Stimulated activated CD4-positive, alpha-beta T cell treated with anti-CD3 and anti-CD28 coated beads, Interleukin-12 subunit alpha, Interleukin-12 subunit beta, amount 100 ng/mL, for 24 hours (primary cell): Measurements from ENCODE around the gene PODN.

ENCODE experiments used
- DNase-seq, 2 experiments: peaks; one replicate each; pipeline ENCODE4 v3.0.0-alpha.2; 2020; ENCODE audit warnings: low read depth in 2 of 2

The PODN gene

DNA sequence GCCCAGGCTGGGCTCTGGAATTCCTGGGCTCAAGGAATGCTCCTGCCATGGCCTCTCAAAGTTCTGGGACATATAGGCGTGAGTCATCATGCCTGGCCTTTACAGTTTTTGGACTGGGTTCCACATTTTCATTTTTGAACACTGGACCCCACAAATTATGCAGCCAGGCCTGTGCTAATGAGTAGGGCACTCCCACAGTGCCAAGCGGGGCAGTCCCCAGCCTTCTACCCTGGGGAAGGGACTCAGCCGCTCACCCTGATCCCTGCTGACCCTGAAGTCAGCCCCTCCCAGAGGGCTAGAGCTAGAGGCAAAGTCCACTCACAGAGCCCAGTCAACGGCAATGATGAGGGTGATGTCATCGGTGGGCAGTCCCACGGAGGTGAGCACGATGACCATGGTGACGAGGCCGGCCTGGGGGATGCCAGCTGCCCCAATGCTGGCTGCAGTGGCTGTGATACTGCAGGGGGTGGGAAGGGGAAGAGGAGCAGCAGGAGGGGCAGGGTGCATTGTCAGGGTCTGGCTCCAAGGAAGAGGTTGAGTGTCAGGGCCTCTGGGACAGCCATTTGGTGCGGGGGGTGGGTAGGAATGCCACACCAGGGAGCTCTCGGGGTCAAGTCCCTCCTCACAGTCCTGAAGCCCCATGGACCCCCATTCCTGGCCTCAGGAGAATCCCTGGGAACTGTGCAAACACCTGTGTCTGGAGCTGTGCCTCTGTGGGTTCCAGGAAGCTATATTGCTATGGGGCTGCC is 27.6 kb downstream of the PODN start:
- no peak for DNase-seq

DNA sequence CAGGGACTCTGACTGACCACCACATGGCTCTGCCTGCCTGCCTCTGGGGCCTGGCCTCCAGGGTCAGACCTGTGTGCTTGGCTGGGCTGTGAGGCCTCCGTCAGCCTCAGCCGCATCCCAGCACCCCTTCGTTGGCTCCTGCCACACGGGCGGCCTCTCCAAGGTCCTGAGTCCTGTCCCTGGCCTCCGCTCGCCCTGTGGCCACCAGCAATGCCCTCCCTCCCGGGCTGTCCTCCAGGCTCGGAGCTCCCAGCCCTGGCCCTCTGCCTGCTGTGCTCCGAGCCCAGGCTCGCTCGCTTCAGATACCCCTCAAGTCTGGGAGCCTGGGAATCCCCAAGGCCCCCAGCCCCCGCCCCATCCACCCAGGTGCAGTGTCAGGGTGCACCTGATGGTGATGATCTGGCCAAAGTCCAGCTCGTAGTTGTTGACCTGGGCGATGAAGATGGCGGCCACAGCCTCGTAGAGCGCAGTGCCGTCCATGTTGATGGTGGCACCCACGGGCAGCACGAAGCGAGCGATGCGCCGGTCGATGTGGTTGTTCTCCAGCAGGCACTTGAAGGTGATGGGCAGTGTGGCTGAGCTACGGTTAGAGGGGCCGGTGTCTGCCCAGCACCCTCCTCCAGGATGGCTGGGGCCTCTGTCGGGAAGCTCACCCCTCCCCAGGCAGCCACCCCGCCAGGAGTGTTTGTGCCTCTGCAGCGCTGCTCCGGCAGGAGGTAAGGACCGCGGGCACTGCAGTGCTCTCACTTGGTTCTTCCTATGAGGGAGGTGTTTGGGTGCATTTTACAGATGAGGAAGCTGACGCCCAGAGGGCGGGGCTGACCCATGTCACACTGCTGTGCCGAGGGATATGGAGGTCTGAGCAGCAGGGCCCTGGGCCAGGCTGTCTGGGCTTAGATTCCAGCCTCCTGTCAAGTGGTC is 28.5 kb downstream of the PODN start:
- DNase-seq = no peak

DNA sequence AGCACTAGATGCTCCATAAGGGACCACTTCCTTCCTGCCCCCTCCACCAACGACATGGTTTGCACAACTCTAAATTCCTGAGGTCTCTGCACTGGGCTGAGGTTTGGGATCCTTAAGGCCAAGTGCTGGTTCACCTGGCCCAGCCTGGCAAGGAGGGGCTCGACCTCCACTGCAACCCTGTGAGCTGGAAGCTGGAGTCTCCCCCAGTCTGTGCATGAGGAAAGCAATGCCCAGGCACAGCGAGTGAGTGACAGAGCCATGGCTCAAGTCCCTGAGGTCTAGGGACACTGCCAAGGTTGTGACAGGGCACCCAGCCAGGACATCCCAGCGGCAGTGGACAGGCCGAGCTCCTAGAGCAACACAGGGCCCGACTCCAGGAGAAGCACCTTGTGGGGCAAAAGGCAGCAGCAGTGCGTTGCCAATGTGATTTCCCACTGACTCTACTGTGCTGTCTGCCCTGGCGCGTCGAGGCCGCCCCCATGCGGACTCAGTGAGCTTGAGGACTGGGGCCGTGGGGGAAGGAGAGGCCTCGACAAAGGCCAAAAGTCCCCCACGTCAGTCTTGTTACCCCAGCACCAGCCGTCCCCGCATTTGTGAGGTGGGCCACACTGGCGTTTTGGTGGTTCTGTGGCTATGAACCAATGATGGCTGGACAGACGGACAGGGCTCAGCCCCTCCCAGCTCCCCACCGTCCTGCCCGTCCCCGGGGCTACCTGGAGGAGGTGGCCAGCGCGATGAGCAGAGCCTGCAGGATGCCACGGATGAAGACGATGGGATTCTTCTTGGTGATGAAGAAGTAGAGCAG is 30.0 kb downstream of the PODN start:
- no peak for DNase-seq

DNA sequence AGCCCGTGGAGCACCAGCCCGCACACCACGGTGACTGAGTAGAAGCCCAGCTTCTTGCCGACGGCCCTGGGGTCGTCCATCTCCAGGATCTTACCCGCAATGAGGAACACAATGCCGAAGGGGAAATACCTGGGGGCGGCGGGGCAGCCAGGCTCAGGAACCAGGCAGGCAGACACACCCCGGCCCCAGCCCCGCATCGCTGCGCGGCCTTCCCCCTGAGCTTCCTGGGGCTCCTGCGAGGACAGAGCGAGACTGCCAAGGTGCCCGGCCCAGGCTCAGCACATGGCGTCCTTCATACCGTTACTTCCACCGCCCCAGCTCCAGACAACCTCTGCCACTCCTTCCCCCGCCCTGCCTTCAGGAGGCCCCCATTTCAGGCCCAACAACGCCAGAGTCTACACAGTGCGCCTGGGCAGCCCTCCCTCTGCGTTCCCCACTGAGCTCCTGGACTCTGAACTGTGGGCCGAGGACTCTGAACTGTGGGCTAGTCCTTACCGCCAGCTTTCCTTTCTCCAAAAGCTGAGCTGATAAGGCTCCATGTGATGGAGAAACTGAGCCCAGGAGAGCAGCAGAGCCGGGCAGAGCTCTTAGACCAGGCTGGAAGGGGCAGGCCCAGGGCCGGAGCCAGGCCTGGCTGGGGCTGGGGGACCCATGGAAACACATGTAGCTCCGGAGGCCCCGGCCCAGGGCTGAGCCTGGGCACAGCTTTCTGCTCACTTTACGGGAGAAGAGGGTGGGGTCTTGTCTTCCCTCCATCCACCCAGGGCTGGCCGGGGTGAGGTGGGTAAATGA is 30.8 kb downstream of the PODN start:
- DNase-seq = no peak

DNA sequence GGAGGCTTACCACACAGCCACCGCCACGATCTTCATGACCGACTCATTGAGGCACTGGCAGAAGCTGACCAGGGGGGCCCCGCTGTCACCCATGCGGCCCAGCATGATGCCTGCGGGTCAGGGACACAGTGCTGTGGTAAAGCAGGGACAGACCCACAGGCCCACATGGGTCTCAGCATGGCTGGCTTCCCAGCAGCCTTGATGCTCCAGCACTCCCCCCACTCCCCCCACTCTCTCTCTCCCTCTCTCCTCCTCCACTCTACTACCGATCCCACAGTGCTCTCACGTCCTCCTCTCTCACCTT is 31.4 kb downstream of the PODN start:
- no peak for DNase-seq

DNA sequence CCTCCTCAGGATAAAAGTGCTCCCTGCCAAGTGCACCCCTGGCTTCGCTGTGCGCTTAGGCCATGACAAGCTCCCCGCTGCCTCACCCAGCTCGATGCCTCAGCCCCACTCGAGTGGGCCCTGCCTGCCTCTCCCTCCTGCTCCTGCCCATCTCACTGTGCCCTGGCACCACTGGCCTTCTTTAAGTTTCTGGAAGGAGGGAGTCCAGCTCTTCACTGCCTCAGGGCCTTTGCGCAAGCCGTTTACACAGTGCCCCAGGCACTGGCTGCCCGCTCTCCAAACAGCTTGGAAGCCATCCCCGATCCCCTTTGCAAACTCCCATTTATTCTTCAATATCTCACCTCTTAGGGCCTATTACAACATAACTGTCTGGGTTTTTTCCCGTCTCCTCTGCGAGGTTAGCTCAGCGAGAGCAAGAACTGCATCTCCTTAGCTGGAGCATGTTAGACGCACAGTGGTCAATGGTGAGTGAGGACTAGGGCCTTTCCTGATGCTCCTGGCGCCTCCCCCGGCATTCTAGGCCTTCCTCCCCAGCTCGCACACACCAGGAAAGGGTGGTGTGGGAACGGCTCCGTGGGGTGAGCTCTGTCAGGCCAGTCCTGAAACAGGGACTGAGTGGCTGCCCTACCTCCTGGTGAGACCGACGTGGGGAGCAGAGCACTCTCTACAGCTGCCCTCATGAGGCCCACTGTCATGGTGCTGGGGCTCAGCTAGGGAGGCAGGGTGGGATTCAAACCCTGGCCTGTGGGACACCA is 31.9 kb downstream of the PODN start:
- no peak for DNase-seq

DNA sequence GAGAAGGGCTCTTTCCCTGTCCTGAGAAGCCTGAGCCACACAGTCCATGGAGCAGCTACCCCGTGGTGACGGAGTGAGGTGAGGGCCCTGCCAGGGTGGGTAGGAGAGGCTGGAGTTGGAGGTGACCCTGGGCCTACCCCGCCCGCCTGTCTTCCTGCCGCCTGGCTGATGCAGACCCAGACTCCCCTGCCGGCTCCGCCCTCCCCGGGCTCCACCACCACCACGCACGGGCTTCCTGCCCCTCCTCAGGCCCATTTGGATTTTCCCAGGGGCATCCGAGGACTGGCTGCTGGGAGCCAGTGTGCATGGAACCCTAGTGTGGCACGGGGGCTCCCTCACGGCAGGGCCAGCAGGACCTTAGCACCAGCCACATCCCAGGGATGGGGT is 32.5 kb downstream of the PODN start:
- no peak for DNase-seq

DNA sequence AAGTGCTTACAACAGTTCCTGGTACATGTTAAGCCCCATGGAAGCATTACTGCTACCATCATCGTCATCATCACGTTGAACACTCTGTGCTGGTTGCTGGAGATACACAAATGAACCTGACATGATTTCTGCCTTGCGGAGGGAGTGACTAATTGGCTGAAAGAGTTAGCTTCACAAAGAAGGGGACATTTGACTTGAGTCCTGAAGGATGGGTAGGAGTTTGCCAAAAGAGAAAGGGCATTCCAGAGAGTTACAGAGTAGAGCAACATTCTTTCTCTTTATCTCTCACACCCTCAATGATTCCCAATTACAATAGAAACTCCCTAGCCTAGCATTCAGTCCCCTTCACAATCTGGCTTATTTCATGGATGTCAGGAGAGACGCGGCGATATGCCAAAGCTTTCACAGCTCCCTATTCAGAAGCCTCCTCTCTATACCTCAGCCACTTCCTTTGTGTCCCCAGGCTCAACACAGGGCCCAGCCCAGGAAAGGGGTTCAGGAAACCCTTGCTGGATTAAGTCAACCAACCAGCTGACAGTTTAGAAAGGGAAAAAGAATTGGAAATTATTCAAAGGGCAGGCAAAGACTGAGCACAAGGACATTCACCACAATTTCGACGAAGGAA is 42.4 kb downstream of the PODN start:
- DNase-seq = no peak

DNA sequence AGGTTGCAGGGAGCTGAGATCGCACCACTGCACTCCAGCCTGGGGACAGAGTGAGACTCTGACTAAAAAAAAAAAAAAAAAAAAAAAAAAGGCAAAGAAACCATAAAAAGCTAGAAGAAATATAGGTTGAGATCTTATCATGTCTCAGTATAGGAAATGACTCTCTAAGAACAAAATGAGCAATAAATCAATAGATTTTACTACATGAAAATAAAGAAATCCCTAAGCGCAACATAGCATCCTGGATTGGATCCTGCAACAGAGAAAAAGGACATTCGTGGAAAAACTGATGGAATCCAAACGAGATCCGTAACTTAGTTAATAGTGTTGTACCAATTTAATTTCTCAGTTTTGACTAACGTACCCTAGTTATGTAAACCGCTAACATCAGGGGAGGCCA is 45.1 kb downstream of the PODN start:
- DNase-seq = no peak

DNA sequence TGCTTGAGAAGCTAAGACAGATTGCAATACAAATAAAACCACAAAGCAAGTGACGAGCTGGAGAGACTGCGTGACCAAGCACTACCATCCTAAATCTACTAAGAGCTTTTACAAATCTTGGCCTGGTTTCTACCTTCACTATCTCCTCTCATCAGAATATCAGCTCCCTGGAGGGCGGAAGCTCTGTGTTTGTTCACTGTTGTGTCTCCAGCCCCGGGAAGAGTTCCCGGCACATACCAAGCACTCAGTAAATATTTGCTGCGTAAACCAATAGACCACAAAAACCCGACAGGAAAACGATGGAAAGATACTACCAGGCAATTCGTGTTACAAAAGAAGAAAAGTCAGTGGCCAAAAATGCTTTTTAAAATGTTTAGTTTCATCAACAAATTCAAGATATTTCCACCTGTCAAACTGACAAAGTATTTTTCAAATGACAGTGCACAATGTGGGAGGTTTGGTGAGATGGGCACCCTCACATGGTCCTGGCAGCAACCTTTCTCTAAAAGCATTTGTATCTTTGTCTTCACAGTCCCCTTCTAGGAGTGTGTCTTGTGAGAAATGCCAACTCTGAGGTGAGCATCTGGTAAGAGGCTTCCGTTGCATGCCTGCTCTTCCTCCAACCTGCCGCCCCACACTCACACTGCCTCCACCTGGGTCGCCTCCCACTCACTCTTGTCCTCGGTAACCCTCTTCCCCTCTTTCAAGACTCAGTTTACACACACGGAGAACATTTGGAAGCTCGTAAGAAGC is 45.7 kb downstream of the PODN start:
- no peak for DNase-seq

DNA sequence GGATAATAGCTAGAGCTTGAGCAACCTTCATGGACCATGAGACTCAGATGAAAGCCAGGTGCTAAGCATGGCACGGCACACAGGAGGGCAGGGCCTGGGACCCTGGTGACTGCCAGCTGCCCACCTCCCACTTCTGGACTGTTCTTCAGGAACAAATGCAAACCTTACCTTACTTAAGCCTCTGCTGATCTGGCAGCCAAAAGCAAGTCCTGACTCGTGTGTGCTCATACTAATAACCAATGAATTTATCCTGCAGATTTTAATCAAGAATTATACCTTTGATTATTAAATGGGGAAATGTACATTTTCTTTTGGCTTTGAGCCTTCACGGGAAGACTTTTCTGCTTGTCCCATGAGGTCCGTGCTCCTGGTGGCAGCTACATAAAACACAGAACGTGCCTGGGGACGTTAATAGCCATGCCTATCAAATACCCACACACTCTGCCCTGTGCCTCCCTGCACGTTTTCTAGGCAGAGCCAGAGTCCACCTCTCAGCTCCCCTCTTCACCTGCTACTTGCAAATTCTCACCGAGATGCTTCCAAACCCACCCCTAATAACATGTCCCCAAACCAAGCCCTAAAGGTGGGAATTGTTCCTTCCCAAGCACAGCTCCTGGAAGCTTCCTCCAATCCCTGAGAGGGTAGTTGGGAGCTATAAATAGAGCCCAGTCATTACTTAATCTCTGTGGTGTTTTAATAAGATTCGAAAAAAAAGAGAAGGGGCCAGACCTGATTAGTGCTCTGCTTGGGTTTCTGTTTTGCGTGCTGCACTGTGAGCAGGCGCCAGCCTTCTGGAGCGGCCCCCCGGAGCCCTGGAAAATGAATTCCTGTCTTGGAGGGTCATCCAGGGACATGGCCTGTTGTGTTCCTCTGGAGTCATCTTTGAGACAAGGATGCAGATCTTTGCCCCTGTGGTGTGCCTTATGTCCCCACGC is 46.9 kb downstream of the PODN start:
- DNase-seq = no peak

DNA sequence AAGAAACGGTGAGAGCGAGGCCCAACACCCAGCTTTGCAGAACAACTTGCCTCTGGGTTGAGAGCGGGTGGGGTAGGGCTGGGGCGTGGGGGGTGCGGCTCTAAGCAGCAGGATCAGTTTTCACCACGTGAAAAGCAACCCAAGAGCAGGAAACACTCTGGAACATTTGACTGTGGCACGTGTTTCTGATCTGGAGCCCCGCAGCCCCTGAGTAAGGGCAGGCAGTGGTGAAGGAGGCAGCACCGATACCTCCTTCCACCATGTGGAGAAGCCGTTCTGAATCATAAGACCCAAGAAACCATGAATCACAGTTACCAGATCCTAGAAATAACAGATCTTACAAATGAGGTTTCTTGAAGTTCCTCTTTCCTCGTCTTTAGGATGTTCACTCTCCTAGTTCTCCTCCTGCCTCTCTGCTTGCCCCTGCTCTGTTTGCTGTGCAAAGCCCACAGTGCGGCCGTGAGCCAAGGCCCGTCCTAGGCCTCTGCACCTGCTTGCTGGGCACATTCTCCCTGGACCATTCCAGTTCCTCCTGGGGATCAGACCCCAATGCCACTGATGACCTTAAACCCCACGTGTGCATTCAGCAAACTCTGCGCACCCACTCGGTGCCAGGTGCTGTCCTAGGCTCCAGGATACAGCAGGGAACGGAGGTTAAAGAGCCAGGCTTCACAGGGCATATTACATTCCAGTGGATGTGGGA is 48.5 kb downstream of the PODN start:
- peak; percentile 10 to 40 for DNase-seq

DNA sequence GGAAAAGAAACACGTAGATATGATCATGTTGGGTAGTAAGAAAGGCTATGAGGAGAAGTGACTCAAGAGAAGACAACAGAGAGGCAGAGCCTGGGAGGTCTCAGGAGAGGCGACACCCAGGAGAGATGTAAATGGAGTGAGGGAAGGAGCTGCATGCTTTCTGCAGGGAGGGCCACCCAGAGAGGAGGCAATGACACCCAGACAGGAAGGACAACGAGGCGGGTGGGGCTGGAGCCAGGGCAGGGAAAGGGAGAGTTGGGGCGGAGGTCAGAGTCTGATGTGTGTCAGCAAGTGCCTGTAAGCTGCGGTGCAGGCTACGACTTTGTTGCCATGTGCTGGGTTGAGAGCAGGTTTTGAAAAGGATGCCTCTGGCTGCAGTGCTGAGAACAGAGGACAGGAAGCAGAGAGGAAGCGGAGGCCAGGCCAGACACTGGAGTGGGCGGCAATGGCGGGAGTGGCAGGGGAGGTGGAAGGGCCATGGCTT is 49.1 kb downstream of the PODN start:
- DNase-seq = peak in 1 of 2 experiments; percentile 5

DNA sequence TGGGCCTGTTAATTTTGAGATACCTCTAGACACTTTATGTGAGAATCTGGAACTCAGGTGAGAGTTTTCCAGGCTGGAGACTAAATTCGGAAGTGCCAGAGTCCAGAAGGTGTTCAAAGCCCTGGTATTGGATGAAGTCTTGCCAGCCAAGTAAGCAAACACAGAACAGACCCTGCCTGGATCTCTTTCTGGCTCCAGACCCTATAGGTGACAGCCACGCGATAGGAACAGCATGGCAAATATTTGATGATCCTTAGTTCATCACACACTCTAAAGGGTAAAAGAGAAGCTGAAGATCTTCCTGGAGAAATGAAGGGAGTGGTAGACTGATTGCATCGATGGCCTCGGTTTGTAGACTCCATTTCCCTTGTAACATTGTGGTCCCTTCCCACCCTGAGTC is 49.7 kb downstream of the PODN start:
- DNase-seq = no peak

DNA sequence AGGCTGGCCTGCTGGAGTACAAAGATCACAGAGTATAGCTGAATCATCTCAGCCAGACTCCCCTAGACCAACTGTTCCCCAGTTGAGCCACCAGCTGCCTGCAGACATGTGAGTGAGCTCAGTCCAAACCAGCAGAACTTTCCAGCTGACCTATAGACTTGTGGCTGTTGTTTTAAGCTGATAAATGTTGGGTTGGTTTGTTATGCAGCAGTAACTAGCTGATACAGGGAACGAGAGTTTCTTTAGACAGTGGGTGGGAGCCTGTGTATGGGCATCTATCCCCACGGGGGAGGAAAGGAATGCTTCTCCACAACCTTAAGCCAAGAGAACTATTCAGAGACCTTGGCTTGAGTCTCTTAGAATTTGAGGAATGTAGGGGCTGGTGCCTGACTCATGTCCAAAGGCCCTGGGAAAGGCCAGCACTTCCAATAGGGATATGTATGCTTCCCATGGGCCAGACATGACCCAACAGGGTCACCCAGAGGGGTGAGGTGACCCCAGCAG is 50.3 kb downstream of the PODN start:
- no peak for DNase-seq

DNA sequence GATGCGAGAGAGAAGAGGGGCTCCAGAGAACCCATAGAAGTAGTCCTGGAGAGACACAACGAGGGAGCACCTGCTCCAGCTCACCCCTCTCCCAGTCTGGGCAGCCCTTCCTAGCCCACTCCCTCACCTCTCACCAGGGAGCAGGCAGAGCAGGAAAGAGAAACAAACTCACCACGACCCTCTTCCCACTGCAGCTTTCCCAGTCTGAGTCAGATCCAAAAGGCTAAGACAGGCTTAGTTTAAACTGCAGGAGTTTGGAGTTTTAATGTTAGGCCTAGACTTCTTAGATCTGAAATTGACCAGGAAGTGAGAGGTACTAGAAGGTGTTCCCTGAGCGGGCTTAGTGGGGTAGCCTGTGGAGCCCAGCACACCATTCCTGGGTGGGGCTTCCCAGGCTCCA is 50.8 kb downstream of the PODN start:
- no peak for DNase-seq

DNA sequence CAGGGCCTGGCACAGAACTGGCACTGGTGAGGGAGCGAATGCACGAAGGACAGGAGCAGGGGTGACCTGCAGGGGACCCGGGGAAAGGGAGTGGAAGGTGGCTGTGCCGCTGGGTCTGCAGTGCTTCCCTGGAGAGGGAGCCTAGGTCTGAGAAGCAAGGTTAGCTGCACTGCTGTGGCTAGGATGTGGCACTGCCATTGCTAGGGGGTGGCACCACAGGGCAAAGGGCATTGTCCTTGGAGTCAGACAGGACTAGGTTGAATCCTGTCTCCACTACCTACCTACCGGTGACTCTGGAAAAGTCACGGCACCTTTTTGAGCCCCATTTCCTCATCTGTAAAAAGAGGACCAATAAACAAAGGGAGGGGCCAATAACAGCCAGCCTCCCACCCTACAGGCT is 52.1 kb downstream of the PODN start:
- no peak for DNase-seq
